Measurements from ENCODE around the gene SPATA6L.
A peak's percentile ranks its signal among the peaks of the same experiment; 100 is the strongest.

SPATA6L gene

GRCh38 chr9:4584636-4585035 is 81.6 kb downstream of the SPATA6L start:
- Histone ChIP-seq H3K36me3 (peaks cover 6 to 29% (median 10%) of the 10 kb centered on the region in 3 donors), H3K4me3 (no peak overlapping the region), H3K9me3 (no peaks in the 10 kb centered on the region), H3K27me3 (no peaks in the 10 kb centered on the region), H3K27ac (no peak overlapping the region), H3K4me1 (peaks cover 0 to 12% (median 2%) of the 10 kb centered on the region in 4 donors)
- no peak for DNase-seq
- TF ChIP-seq, protein P1, sequence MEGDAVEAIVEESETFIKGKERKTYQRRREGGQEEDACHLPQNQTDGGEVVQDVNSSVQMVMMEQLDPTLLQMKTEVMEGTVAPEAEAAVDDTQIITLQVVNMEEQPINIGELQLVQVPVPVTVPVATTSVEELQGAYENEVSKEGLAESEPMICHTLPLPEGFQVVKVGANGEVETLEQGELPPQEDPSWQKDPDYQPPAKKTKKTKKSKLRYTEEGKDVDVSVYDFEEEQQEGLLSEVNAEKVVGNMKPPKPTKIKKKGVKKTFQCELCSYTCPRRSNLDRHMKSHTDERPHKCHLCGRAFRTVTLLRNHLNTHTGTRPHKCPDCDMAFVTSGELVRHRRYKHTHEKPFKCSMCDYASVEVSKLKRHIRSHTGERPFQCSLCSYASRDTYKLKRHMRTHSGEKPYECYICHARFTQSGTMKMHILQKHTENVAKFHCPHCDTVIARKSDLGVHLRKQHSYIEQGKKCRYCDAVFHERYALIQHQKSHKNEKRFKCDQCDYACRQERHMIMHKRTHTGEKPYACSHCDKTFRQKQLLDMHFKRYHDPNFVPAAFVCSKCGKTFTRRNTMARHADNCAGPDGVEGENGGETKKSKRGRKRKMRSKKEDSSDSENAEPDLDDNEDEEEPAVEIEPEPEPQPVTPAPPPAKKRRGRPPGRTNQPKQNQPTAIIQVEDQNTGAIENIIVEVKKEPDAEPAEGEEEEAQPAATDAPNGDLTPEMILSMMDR (IDR thresholded peaks at IDR 0.05): no peak
- intact Hi-C loops (cut with DNase I; ENCODE audit: low total_unique reads): loop anchor here (5.0 kb wide), 1 partner anchor 1287 kb away; no protein-coding TSS in a partner anchor

DNA sequence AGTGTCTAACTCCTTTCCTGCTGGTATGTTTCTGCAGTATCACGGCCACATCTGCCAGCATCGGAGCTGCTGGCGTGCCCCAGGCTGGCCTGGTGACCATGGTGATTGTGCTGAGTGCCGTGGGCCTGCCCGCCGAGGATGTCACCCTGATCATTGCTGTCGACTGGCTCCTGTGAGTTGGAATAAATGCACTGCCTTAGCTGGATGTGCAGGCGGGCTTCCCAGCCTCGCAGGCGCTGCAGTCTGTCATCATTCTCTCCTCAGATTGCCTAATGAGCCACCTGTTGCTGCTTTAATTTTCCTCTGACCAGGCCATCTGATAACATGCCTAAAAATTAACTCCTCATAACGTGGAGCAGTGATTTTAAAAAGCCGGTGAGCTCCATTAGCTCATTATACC is 83.3 kb downstream of the SPATA6L start:
- intact Hi-C loops (cut with DNase I; ENCODE audit: low total_unique reads): loop anchor here (5.0 kb wide), 1 partner anchor 1286 kb away; no protein-coding TSS in a partner anchor
- Histone ChIP-seq H3K9me3 (no peaks in the 10 kb centered on the region), H3K36me3 (peaks cover 6 to 30% (median 10%) of the 10 kb centered on the region in 3 donors), H3K27me3 (no peaks in the 10 kb centered on the region), H3K4me1 (peaks cover 0 to 17% (median 7%) of the 10 kb centered on the region in 4 donors), H3K27ac (no peak overlapping the region), H3K4me3 (no peak overlapping the region)
- TF ChIP-seq, protein P1 (IDR thresholded peaks at IDR 0.05): no peak
- no peak for DNase-seq

- no peak overlapping the region for H3K27ac ChIP-seq
- H3K27me3 ChIP-seq: no peaks in the 10 kb centered on the region
- H3K36me3 ChIP-seq: peaks cover 6 to 38% (median 15%) of the 10 kb centered on the region in 3 donors
- peaks cover 0 to 17% (median 7%) of the 10 kb centered on the region in 4 donors for H3K4me1 ChIP-seq
- H3K4me3 ChIP-seq: no peak overlapping the region
- TF ChIP-seq, protein P1 (IDR thresholded peaks at IDR 0.05): no peak
- intact Hi-C loops (cut with DNase I; ENCODE audit: low total_unique reads): loop anchor here (5.0 kb wide), 1 partner anchor 1285 kb away; no protein-coding TSS in a partner anchor
- H3K9me3 ChIP-seq: no peaks in the 10 kb centered on the region
- no peak for DNase-seq
These were observed 84.3 kb downstream of the SPATA6L start for GRCh38 chr9:4581861-4582565.

- DNase-seq: no peak
- Histone ChIP-seq H3K9me3 (no peaks in the 10 kb centered on the region), H3K4me3 (no peak overlapping the region), H3K4me1 (peaks cover 0 to 17% (median 7%) of the 10 kb centered on the region in 4 donors), H3K27me3 (no peaks in the 10 kb centered on the region), H3K36me3 (peaks cover 12 to 46% (median 23%) of the 10 kb centered on the region in 3 donors), H3K27ac (no peak overlapping the region)
- intact Hi-C loops (cut with DNase I; ENCODE audit: low total_unique reads): loop anchor here (5.0 kb wide), 1 partner anchor 1284 kb away; no protein-coding TSS in a partner anchor
- TF ChIP-seq, protein P1 (IDR thresholded peaks at IDR 0.05): no peak
These were observed 85.1 kb downstream of the SPATA6L start for GRCh38 chr9:4581035-4581760.

DNA sequence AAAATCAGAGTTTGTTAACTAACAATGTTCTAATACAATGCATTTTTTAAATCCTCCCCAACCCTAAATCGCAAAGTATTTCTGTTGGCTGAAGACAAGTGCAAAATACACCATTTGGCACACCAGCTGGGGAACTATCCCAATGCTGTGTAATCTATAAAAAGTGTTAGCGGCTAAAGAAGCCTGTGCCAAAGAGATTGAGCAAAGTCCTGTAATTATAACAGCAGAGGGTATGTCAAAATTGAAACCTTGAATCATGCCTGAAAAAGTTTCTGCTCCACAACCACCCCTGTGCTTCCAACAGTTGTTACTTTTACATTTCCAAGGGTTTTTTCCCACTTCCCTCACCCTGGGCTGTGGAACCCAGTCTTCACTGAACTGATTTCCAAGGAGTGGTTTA is 87.3 kb downstream of the SPATA6L start:
- DNase-seq: no peak

More for the DNA sequence above, 87.3 kb downstream of the SPATA6L start:
- Histone ChIP-seq H3K4me1 (peaks cover 0 to 17% (median 7%) of the 10 kb centered on the region in 4 donors), H3K27ac (peak overlapping the region in 1 of 2 donors; percentile 2), H3K9me3 (no peaks in the 10 kb centered on the region), H3K4me3 (no peak overlapping the region), H3K36me3 (peaks cover 8 to 35% (median 16%) of the 10 kb centered on the region in 3 donors), H3K27me3 (no peaks in the 10 kb centered on the region)
- intact Hi-C loops (cut with DNase I; ENCODE audit: low total_unique reads): no loop called here
- TF ChIP-seq, protein P1 (IDR thresholded peaks at IDR 0.05): no peak
